Coronary artery (tissue), 2 donors: Measurements from ENCODE around the gene ORC2.
A peak's percentile ranks its signal among the peaks of the same experiment; 100 is the strongest.

ENCODE experiments used
- DNase-seq: peaks from one replicate; pipeline ENCODE4 v3.0.0-alpha.2; 2017; ENCODE audit warnings: low spot score
- H3K27ac ChIP-seq, 2 donors: fragments of 200-600 bp; sonication (generic); one replicate each; pipeline ENCODE4 v1.5.1; 2016 to 2019
- H3K4me3 ChIP-seq: fragments of 200-600 bp; sonication (generic); 2 replicates; pipeline ENCODE4 v1.5.1; 2016; ENCODE audit warnings: mild to moderate bottlenecking, moderate library complexity
- TF ChIP-seq, protein P1 (sequence below): fragments of 200-600 bp; sonication (generic); IDR thresholded peaks from one replicate; pipeline ENCODE4 v1.5.1; 2019; ENCODE audit warnings: antibody characterized with exemption

Gene ORC2

DNA sequence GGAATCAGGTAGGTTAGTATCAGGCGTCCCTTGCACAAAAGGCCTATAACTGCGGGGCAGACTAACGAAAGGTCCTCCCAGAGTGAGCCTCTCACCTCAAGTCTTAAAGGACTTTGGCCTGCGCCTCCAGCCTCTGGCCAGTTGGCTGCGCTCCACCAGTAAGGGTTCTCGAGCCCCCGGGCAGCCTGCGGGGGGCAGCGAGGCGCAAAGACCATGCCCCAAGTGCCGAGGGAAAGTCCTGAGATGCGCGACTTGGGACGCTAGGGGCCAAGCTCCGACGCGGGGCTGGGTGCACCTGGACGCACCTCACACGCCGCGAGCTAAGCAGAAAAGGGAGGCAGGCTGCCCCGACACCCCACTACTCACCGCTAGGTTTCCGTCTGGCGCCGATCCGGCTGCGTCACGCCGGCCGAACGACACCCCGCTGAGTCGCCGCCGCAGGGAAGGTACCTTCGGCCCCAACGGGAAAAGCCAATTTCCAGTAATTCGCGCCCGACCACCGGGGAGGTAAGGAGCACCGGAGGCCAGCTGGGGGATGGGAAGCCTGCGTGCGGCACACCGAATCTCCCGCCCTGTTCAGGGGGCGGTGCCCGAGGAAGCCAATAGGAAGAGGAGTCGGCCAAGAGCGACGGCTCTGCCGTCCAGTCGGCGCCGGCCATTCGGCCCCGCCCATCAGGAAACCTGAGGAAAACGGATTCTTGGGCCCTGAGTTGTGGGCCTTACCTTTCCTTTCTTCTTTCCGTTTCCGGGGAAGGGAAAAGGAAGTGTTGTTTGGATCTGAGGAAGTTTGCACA, at the start of gene ORC2:
TSS of gene ORC2 (minus strand) at position 537 of the 794 bp plus-strand sequence. CDS start 5,537 bp downstream, outside the sequence.
- Histone ChIP-seq H3K27ac (peak within 1 kb of the TSS; percentile 80 to 82), H3K4me3 (peak within 1 kb of the TSS; percentile 79)
- TF ChIP-seq, protein P1, sequence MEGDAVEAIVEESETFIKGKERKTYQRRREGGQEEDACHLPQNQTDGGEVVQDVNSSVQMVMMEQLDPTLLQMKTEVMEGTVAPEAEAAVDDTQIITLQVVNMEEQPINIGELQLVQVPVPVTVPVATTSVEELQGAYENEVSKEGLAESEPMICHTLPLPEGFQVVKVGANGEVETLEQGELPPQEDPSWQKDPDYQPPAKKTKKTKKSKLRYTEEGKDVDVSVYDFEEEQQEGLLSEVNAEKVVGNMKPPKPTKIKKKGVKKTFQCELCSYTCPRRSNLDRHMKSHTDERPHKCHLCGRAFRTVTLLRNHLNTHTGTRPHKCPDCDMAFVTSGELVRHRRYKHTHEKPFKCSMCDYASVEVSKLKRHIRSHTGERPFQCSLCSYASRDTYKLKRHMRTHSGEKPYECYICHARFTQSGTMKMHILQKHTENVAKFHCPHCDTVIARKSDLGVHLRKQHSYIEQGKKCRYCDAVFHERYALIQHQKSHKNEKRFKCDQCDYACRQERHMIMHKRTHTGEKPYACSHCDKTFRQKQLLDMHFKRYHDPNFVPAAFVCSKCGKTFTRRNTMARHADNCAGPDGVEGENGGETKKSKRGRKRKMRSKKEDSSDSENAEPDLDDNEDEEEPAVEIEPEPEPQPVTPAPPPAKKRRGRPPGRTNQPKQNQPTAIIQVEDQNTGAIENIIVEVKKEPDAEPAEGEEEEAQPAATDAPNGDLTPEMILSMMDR = peak; percentile 16
- peak; percentile 97 for DNase-seq

DNA sequence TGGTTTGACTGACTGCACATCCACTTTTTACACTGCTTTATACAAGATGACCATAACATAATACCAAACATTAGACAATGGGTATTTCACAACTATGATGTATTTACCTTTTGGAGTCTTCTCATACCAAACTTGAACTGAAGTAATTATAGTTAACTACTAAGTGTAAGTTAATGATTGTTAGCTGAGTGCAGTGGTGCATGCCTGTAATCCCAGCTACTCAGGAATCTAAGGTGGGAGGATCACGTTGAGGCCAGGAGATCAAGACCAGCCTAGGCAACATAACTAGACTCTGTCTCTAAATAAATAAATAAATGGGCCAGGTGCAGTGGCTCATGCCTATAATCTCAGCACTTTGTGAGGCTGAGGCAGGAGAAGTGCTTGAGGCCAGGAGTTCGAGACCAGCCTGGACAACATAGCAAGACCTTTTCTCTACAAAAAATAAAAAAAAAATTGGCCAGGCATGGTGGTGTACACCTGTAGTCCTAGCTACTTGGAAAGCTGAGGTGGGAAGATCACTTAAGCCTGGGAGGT, 44.9 kb upstream of the ORC2 start:
- TF ChIP-seq, protein P1 = no peak
- no peak for DNase-seq
- Histone ChIP-seq H3K4me3 (no peak overlapping the region), H3K27ac (no peak overlapping the region)

DNA sequence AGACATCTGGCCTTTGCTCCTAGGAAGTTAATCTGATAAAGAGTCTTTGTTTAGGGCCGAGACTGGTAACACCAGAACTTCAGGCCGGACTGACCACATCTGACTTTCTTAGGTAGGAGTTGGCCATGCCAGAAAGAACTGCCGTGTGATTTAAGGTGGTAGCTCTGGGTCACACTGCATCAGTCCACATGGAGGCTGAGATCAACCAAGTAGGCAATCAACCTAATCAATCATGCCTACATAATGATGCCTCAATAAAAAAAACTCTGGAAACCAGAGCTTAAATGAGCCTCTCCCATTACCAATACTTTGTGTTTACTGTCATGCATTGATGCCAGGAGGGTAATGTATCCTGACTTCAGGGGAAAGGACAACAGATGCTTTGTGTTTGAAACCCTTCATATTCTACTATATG, 44.1 kb upstream of the ORC2 start:
- no peak overlapping the region for H3K27ac ChIP-seq
- H3K4me3 ChIP-seq = no peak overlapping the region
- DNase-seq = no peak
- TF ChIP-seq, protein P1 = no peak

DNA sequence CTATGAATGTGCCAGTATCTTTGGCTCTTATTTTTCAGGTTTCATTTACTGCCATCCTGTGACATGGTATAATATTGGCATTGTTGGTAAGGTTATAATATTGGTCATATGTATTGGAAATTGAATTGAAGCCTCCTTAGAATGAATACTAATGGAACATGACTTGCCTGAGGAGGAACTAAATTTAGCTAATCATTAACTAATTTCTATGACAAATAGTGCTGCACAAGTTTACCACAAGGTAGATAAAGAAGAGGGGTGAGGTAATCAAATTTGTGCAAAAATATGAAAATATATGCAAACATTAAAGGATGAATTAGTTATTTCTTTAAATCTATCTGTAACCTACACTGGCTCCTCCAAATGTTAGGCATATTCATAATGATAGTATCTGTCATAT, 43.2 kb upstream of the ORC2 start:
- no peak for DNase-seq
- H3K4me3 ChIP-seq = no peak overlapping the region
- TF ChIP-seq, protein P1 = no peak
- H3K27ac ChIP-seq = no peak overlapping the region

DNA sequence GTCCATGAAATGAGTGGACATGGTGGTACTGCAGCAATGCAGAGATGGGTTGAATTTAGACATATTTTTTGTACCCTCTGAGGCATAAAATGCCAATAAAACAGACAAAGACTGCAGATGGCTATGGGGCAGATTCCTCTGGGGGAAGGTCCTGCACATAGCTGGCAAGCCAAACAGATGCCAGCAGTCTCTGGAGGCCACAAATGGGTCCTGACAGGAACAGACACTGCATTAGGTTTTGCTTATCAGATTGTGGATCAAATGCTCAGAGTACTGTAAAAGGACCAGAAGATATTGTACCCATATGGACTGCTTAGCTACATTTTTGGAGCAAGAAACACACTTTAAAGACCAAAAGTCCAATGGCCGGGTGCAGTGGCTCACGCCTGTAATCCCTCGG, 40.9 kb upstream of the ORC2 start:
- no peak overlapping the region for H3K27ac ChIP-seq
- TF ChIP-seq, protein P1 = no peak
- no peak for DNase-seq
- H3K4me3 ChIP-seq = no peak overlapping the region

DNA sequence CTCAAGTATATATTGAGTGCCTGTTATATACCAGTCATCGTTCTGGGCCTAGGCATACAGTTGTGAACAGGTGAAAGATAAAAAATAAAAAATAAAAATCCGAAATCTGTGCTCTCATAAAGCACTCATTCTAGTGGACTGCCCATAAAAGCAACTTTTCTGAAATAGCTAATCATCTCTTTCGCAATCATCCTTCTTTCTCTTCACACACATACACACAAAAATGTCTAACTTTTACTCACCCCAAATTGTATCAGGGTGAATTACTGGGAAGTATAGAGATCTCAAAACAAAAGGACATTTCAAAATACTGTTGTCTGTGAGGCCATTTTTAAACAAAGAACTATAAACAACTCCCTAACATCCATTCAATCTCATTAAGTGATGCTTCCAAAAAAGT, 29.6 kb upstream of the ORC2 start:
- DNase-seq = no peak
- Histone ChIP-seq H3K27ac (no peak overlapping the region), H3K4me3 (no peak overlapping the region)
- TF ChIP-seq, protein P1 = no peak

DNA sequence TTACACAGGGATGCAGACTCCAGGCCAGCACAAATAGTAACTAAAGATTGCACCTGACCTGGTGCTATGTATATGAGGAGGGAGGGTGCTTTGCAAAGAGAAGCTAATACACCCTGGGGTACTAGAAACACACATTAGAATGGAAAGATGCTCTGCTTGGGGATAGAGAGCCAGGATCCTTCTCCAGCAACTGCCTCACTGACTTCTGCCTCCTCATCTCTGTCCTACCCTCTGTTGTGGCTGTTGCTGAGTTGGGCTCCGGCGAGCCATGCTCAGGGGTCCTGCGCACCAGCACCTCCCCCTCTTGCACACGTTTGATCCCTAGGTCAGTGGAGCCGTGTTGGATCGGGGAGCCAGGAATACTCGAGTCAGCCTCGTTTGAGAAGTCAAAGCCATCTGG, 23.7 kb upstream of the ORC2 start:
- H3K27ac ChIP-seq = no peak overlapping the region
- no peak overlapping the region for H3K4me3 ChIP-seq
- TF ChIP-seq, protein P1 = no peak
- DNase-seq = no peak
